Lung (tissue), 12 donors: ENCODE measurements around the gene NBPF3. TPM values are rescaled to one million over a fixed set of nuclear protein-coding genes. Genes with fewer than 3 reads are reported as not detected.

Experiments used
- ATAC-seq: fragments of 200-7000 bp; cut with Tn5 transposase; one replicate; pipeline ENCODE4 v1.9.1; 2020; ENCODE audit warnings: moderate number of reproducible peaks; ENCODE audit not compliant: insufficient read depth, low FRiP score
- DNase-seq, 3 donors: peaks; one replicate each; pipeline ENCODE4 v3.0.0-alpha.2; 2013 to 2017
- H3K27ac ChIP-seq, 2 donors: one replicate each; pipeline ENCODE4 v1.5.1; 2013; ENCODE audit warnings: mild to moderate bottlenecking in 2 of 2, moderate library complexity in 2 of 2, control low read depth in 1 of 2, inconsistent platforms in 1 of 2, low read depth in 1 of 2, low read length in 1 of 2
- H3K27me3 ChIP-seq, 3 donors: one replicate each; pipeline ENCODE4 v1.5.1; 2013; ENCODE audit warnings: low read length in 2 of 3; ENCODE audit not compliant: control insufficient read depth in 3 of 3, insufficient read depth in 3 of 3
- H3K36me3 ChIP-seq, 4 donors: one replicate each; pipeline ENCODE4 v1.5.1; 2013; ENCODE audit warnings: low read length in 4 of 4, mild to moderate bottlenecking in 1 of 4, moderate library complexity in 1 of 4; ENCODE audit not compliant: control insufficient read depth in 4 of 4, insufficient read depth in 4 of 4
- H3K4me1 ChIP-seq, 5 donors: one replicate each; pipeline ENCODE4 v1.5.1; 2013; ENCODE audit warnings: low read length in 5 of 5, mild to moderate bottlenecking in 2 of 5, moderate library complexity in 1 of 5; ENCODE audit not compliant: control insufficient read depth in 5 of 5, insufficient read depth in 5 of 5
- H3K4me3 ChIP-seq: one replicate; pipeline ENCODE4 v1.5.1; 2013; ENCODE audit warnings: mild to moderate bottlenecking, control low read depth, moderate library complexity
- H3K9ac ChIP-seq, 2 donors: one replicate each; pipeline ENCODE4 v1.5.1; 2013; ENCODE audit warnings: low read length in 2 of 2, control low read depth in 1 of 2; ENCODE audit not compliant: insufficient read depth in 1 of 2
- H3K9me3 ChIP-seq, 4 donors: one replicate each; pipeline ENCODE4 v1.5.1; 2013; ENCODE audit warnings: low read length in 3 of 4, mild to moderate bottlenecking in 1 of 4, moderate library complexity in 1 of 4; ENCODE audit not compliant: control insufficient read depth in 4 of 4, insufficient read depth in 3 of 4
- WGBS, 2 donors: extraction: QIAGEN DNeasy Blood & Tissue Kit; methylation state at CpG; one replicate each; pipeline ENCODE4 v1.1.7; 2013; 5-methylcytosine and 5-hydroxymethylcytosine counted together
- polyA plus RNA-seq, 2 donors: library from polyadenylated mRNA; stranded (reverse); fragments of 200-250 nt; gene quantifications; one replicate each; pipeline ENCODE4 v1.2.1, GENCODE V29; 2013
- total RNA-seq, 2 donors: library from RNA; depleted of rRNA in 1 of 2; stranded (reverse); fragments of >200 nt in 1 of 2; gene quantifications; one replicate each; pipeline ENCODE4 v1.2.1, GENCODE V29; 2014 to 2021
- TF ChIP-seq, protein P1 (sequence below): IDR thresholded peaks from 2 replicates; pipeline ENCODE4 v1.5.1; 2012; ENCODE audit warnings: mild to moderate bottlenecking; ENCODE audit errors: control extremely low read depth, extremely low read depth
- donor health status: control.
- donor health status: control.
- donor health status: Bipolar disorder and iron deficiency.
- donor health status: healthy.
- donor health status: DM: yes; HTN: yes; CAD: no.

Gene NBPF3
- total and polyA plus RNA-seq, 4 donors = 1.3 to 17.6 (median 5.6) TPM

DNA sequence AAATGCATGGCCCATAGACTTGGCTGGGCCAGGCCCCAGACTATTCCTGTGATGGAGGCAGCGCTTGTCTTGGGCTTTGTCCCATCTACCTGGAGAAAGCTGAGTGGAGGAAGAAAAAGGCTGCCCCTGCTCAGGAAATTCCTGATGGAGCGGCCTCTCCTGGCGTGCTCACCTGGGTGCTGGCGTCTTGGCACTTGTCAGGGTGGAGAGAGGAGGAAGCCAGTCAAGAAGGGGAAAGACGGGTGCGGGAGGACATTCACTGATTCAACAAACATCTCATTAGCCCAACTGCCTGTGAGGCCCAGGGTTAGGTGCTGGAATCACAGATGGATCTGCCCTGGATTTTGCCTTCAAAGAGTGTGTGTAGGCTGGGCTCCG is 85.4 kb downstream of the NBPF3 start:
- 62 to 81% methylated on average over 7 of the region's 7 CpGs for WGBS, 2 donors
- ATAC-seq (no peak), DNase-seq (no peak)
- TF ChIP-seq, protein P1, sequence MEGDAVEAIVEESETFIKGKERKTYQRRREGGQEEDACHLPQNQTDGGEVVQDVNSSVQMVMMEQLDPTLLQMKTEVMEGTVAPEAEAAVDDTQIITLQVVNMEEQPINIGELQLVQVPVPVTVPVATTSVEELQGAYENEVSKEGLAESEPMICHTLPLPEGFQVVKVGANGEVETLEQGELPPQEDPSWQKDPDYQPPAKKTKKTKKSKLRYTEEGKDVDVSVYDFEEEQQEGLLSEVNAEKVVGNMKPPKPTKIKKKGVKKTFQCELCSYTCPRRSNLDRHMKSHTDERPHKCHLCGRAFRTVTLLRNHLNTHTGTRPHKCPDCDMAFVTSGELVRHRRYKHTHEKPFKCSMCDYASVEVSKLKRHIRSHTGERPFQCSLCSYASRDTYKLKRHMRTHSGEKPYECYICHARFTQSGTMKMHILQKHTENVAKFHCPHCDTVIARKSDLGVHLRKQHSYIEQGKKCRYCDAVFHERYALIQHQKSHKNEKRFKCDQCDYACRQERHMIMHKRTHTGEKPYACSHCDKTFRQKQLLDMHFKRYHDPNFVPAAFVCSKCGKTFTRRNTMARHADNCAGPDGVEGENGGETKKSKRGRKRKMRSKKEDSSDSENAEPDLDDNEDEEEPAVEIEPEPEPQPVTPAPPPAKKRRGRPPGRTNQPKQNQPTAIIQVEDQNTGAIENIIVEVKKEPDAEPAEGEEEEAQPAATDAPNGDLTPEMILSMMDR = no peak
- Histone ChIP-seq H3K4me1 (peaks cover 0 to 10% (median 7%) of the 10 kb centered on the region in 5 donors), H3K27ac (peak overlapping the region in 1 of 2 donors; percentile 82), H3K4me3 (no peak overlapping the region), H3K36me3 (no peaks in the 10 kb centered on the region), H3K9me3 (peaks cover 0 to 3% (median 0%) of the 10 kb centered on the region in 4 donors), H3K9ac (no peak overlapping the region), H3K27me3 (no peaks in the 10 kb centered on the region)

DNA sequence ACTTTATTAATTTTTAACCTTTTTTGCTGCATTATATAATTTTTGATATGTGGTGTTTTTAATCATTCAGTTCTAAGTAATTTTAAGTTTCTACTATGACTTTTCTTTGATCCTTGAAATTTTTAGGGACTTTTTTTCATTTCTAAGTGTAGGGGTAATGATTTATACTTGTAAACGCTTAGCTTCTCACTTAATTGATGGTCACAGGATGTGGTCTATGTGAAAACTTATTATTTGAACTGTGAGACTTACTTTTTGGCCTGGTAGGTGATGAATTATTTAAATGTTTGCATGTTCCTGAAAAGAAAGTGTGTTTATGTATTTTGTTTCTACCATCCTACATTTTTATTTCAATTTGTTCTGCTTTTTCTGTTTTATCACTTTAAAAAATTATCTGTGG is 86.5 kb downstream of the NBPF3 start:
- Histone ChIP-seq H3K9ac (no peak overlapping the region), H3K4me1 (peaks cover 0 to 10% (median 7%) of the 10 kb centered on the region in 5 donors), H3K27me3 (no peaks in the 10 kb centered on the region), H3K36me3 (no peaks in the 10 kb centered on the region), H3K4me3 (no peak overlapping the region), H3K27ac (no peak overlapping the region), H3K9me3 (peaks cover 0 to 3% (median 0%) of the 10 kb centered on the region in 4 donors)
- no peak for ATAC-seq
- TF ChIP-seq, protein P1 = no peak
- 53 to 70% methylated on average over 1 of the region's 1 CpG for WGBS, 2 donors
- no peak for DNase-seq

DNA sequence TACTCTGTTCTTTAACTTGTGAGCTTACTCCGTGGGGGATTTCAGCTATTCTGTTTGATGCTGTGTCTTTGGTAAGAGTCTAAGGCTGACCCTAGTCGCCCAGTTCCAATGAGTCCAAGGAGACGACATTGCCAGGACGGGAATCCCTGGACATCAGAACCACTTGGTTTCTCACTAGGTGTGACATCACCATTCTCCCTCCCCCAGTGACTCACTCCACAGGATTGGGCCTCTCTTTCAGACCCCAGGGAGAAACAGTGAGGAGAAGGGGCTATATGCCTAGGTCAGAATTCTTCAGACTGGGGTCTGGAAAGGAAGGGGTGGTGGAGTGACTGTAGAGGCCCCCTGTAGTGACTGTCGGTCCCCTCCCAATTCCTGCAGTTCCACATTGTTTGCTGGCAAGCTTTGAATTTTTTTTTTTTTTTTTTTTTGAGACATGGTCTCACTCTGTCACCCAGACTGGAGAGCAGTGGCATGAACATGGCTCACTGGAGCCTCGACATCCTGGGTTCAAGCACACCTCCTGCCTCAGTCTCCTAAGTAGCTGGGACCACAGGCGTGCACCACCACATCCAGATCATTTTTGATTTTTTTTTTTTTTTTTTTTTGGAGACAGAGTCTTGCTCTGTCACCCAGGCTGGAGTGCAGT is 90.6 kb downstream of the NBPF3 start:
- Histone ChIP-seq H3K9ac (no peak overlapping the region), H3K36me3 (no peaks in the 10 kb centered on the region), H3K4me3 (no peak overlapping the region), H3K4me1 (no peaks in the 10 kb centered on the region), H3K27ac (no peak overlapping the region), H3K9me3 (no peaks in the 10 kb centered on the region), H3K27me3 (no peaks in the 10 kb centered on the region)
- ATAC-seq (no peak), DNase-seq (no peak)
- TF ChIP-seq, protein P1 = no peak
- WGBS, 2 donors = 80 to 86% methylated on average over 7 of the region's 7 CpGs

DNA sequence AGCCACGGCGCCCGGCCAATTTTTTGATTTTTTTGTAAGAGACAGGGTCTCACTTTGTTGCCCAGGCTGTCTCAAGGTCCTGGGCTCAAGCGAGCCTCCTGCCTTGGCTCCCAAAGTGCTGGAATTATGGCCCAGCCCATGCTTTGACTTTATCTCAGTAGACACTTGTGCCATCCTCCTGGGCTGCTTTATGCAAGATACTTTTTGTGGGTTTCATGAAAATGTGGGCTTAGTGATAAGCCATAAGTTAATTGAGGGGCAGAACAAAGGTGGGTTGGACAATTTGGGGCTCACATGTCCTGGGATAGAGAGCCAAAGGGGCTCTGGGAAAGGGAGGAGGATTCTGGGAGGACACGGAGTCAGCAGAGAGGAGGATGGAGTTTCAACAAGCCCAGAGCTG is 91.3 kb downstream of the NBPF3 start:
- H3K4me3 ChIP-seq = no peak overlapping the region
- TF ChIP-seq, protein P1 = no peak
- H3K9ac ChIP-seq = no peak overlapping the region
- H3K27ac ChIP-seq = no peak overlapping the region
- H3K4me1 ChIP-seq = no peaks in the 10 kb centered on the region
- no peak for DNase-seq
- 90 to 93% methylated on average over 5 of the region's 5 CpGs for WGBS, 2 donors
- no peaks in the 10 kb centered on the region for H3K36me3 ChIP-seq
- no peaks in the 10 kb centered on the region for H3K27me3 ChIP-seq
- ATAC-seq = no peak
- no peaks in the 10 kb centered on the region for H3K9me3 ChIP-seq
